NCI-H2107 treated with DMSO at 0.1 percent for 48 hours (cell line): ENCODE results near the gene ADAMTS2.

Experiments
- DNase-seq: peaks from one replicate; lab custom pipeline; 2025; ENCODE audit not compliant: unreplicated experiment; lab: John Stamatoyannopoulos, UW

Gene ADAMTS2

DNA sequence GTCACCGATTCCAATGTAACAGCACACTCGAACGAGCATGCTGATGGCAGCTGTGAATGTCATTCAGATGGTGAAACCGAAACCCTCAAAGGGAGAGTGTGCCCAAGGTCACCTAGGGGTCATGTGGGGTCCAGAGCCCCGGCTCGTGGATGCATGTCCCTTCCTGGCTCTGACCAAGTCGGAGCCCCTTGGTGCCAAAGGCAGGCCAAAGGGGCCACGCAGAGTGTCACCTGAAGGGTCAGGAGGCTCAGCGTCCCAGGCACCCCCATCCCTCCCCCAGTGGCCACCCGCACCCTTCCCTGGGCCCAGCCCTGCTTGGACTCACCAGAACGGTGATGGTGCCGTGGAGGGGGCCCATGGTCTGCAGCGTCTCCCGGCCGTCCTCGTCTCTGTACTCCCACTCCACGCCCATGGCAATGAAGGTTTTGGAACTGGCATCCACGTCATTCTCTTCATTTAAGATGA lies 215.6 kb downstream of the ADAMTS2 start:
- no peak for DNase-seq

DNA sequence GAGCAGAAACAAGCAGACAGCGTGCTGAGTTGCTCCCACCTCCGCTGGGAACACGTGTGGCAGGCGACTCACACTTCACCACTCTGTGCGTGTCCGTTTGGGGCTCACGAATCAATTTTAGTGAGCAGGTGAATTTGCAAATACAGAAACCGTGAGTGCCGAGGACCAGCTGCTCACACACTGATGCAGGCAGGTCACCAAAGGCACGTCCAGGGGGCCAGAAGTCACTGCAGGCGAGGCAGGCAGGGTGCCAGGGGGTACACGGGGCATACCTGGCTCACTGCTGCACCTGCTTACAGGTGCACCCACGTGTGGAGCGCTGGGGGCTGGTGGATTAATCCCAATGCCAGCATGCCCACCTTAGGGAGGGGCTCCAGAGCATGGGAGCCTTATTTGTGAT lies 216.3 kb downstream of the ADAMTS2 start:
- no peak for DNase-seq

DNA sequence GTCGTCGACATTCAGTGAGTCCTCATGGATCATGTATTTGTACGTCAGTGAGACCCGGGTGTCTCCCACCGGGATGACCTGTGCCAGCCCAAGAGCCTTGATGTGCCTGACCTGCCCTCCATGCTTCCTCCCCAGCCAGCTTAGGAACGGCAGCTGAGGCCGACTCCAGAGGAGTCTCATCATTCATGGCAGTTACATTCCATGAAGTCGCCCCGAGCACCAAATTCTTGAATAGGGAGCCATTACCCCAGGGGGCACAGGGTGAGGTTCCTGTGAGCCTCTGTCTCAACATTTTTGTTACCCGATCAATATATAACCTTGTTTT lies 217.3 kb downstream of the ADAMTS2 start:
- DNase-seq, result no peak

GRCh38 chr5:179127136-179128040 lies 217.9 kb downstream of the ADAMTS2 start:
- no peak for DNase-seq

GRCh38 chr5:179126506-179126991 lies 218.7 kb downstream of the ADAMTS2 start:
- DNase-seq, result no peak

DNA sequence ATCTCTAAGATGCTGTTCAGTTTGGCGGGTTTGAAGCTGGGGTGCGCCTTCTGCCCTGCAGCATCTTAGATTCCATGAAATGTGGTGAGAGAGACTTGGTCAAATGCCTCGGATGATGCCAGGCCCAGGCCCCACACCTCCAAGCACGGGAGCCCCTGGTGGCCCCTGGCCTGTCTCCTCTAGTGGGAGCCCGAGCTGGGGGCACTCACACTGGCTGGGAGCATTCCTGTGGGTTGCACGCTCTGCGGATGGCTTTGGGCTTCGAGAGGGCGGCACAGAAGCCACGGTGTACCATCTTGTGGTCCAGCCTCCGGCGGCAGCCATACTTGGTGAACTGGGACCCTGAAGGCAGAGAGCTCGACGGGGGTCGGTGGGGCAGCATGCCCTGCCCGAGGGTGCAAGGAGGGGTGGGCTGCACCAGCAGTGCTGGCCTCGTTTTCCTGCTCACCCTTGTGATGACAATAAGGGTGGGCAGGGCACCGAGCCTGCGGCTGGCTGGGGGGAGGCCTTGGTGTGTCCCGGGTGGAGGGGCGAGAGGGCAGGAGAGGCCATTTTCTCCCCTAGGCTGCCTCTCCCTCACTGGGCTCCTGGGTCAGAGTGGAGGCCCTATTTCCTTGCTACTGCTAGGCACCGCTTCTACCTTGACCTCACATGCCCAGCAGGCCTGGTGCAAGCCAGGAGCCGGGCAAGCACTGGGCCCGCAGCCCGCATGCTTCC lies 219.3 kb downstream of the ADAMTS2 start:
- no peak for DNase-seq

DNA sequence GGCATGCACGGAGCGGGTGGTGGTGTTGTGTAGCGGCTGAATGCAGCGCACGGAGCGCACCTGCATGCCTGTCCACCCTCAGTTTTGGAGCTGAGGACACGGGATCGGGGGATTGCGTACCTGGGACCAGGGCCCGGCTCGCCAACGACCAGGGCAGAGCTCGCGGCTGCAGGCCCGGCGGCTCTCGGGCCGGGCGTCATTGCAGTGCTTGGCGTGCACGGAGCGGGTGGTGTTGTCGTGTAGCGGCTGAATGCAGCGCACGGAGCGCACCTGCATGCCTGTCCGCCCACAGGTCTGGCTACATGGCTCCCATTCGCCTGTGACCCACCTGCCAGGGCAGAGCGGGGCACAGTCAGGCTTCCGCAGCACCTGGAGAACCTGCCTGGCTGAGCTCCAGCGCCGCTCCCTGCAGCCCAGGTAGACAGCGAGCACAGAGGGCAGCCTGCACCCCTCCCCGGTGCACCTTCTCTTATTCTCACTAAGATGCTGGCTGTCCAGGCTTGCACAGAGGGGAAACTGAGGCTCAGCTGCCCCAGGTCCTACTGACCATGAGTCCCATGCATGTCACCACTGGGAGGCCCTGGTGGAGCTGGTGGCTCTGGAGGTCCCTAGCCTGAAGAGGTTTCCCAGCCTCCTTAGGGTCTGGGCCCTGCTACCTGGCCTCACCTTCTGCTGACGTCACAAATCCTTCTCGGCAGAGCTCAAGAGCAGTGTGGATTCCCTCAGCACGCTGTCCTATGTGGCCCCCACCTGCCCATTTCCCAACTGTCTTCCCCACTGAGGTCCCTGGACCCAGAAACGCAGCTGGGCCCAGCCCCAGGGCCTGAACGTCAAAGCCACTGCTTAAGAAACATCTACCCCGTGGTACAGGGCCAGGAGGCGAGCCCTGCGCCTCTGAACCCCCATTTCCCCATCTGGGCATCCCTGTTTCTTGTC lies 220.1 kb downstream of the ADAMTS2 start:
- no peak for DNase-seq

- DNase-seq, result no peak
These were observed 220.9 kb downstream of the ADAMTS2 start for GRCh38 chr5:179124273-179124852.

DNA sequence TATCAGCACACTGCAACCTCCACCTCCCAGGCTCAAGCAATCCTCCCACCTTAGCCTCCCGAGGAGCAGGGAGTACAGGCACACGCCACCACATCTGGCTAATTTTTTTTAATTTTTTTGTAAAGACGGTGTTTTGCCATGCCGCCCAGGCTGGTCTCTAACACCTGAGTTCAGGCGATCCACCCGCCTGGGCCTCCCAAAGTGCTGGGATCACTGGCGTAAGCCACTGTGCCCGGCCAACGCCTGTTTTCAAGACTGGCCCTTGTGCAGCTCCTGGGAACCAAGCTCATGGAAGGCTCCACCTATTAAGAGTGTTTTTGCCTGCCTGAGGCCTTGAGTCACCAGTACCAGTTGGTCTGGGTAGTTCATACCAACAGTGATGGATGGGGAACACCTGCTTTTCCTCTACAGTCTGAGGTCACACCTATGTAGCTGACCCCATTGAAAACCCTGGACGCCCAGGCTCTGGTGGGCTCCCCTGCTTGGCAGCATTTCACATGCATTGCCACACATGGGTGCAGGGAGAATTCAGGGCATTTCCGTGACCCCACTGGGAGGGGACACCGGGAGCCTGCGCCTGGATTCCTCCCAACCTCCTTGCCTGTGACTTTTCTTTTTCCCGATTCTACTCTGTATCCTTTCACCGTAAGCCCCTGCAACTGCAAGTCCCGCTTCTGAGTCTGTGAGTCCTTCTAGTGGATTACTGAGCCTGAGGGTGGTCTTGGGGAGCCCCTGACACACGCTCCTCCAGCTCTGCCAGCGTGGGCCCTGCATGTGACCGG lies 221.6 kb downstream of the ADAMTS2 start:
- no peak for DNase-seq

- no peak for DNase-seq
These were observed 222.2 kb downstream of the ADAMTS2 start for GRCh38 chr5:179123109-179123426.

GRCh38 chr5:179122411-179123108 lies 222.7 kb downstream of the ADAMTS2 start:
- DNase-seq, result no peak

DNA sequence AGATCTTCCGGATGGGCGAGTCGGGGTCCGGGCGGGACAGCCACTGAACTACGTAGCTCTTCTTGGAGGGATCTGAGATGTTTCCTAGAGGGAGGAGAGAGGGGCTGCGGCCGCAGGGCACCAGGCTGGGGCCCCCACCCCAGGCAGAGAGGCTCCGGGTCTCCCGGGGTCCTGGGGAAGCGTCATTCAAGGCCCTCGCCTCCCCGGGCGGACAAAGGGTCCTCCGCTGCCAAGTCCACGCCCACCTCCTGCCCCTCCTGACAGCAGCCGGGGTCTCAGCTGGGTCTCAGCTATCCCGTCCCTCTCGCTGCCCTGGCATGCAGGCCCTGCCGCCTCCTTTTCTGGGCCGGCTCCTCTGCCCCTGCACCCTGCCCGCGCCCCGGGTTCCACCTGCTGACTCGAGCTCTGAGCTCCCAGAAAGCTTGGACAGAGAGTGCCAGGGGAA lies 223.6 kb downstream of the ADAMTS2 start:
- DNase-seq, result no peak

DNA sequence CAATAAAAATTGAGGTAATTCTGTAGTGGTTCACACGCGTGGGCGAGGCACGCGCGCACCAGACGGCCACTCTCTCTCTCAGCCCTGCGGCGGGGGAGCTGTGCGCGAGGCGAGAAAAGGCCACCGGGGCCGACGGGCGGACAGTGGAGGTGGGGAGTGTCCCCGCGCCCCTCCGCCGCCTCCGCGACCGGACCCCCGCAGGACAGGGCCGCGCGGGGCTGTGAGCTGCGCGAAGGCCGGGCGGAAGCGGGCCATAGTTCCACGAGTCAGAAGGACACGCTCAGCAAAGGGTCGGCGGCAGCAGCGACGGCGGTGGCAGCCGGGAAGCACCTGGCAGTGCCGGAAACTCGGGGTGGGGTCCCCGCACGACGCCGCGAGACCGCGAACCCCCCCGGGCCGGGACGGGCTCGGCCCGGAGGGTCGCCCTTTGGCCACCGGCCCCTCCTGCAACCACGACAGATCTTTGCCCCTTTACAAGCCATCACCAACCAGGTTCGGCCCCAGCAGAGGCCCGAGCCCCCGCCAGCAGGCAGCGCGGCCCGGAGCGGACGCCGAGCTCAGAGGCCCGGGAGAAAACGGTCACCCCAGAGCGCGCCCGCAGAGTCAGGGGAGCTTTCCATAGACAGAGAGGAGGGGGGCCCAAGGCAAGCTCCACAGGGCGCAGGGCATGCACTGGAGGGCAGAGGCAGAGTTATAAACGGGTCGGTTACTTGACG lies 224.2 kb downstream of the ADAMTS2 start:
- no peak for DNase-seq

DNA sequence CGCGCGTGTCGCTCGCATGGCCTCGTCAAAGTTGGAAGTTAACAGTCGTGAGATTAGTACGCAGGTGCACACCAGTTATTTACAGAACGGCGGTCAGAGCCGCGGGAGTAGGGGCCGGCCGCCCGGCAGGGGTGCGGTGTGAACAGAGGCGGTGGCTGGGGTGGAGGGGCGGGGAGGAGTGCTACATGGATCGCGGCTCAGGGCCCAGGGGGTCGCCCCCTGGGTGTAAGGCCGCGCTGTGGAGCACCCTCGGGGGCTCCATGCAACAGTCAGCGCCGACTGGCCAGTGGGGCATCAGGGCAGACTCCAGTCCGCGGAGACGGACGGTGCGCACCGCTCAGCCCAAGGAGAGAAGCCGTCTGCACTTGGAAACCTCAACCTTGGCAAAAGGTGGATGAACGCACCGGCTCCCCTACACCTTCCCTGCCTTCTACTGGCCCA lies 224.8 kb downstream of the ADAMTS2 start:
- no peak for DNase-seq

- DNase-seq, result no peak
These were observed 225.7 kb downstream of the ADAMTS2 start for GRCh38 chr5:179119415-179120170.

- no peak for DNase-seq
These were observed 226.4 kb downstream of the ADAMTS2 start for GRCh38 chr5:179118756-179119414.

DNA sequence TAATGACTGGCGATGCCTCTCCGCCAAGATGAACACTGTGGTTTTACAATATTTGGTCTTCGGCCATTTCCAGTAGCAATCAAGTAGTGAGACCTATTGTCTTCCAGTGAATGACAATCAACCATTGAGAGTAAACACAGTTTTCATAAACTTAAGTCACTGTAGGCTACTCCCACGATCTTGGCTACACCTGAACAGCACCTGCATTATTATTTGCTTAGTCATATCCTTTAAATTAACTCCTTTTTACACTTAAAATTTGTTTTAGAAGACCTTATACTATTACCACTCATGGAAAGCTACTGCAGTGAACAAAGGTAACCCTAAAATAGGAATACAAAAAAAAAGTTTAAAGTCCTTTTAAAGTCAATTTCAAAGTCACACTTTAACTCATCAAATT lies 226.9 kb downstream of the ADAMTS2 start:
- no peak for DNase-seq
